ENCODE data around the gene VAV3. TPM values are rescaled to one million over a fixed set of nuclear protein-coding genes. Genes with fewer than 3 reads are reported as not detected.

The VAV3 gene
- total and polyA plus RNA-seq, 2 of the 13 experiments (the other 11 are each of a cell fraction or from before 2014, with no cell fraction given) = 15.9 to 29.8 TPM

- ChIA-PET CTCF (ENCODE audit: low intra/inter-chr PET ratio, low total read pairs) (no interaction called here), POLR2A (no interaction called here)
- intact Hi-C loops (cut with micrococcal nuclease; ENCODE audit: unreplicated experiment) (no loop called here), in situ Hi-C loops (cut with HindIII; ENCODE audit: extremely low pct_ligation_motif_present, low pct_unique_long_range_greater_than_20kb) (no loop called here)
- H4K20me1 ChIP-seq (ENCODE audit: insufficient read depth, low read length) = no peaks in the 10 kb centered on the region
- no peak for DNase-seq (ENCODE audit: low spot score)
- no peak overlapping the region for H2AFZ ChIP-seq (ENCODE audit: low read length)
- FAIRE-seq = no peak
- H3K27me3 ChIP-seq (ENCODE audit: control insufficient read depth in 1 of 2, insufficient read depth in 2 of 2, low read length in 2 of 2) = no peaks in the 10 kb centered on the region
- 0 out of 5 replicates have a peak, but pooled peaks cover 0 to 3% of the 10 kb centered on the region in 2 experiments for H3K36me3 ChIP-seq (replicated peaks in 1 of 2; ENCODE audit: control insufficient read depth in 1 of 2, insufficient read depth in 2 of 2, low read length in 2 of 2)
- no peaks in the 10 kb centered on the region for H3K9me3 ChIP-seq (ENCODE audit: low read length)
- TF ChIP-seq ZNF792 (CRISPR knock-in tag; IDR thresholded peaks at IDR 0.05) (no peak), THAP9 (CRISPR knock-in tag; IDR thresholded peaks at IDR 0.05; ENCODE audit: borderline replicate concordance) (no peak), ZBTB34 (CRISPR knock-in tag; IDR thresholded peaks at IDR 0.05) (no peak), ZNF746 (CRISPR knock-in tag; IDR thresholded peaks at IDR 0.05) (no peak), SKI (IDR thresholded peaks at IDR 0.05; ENCODE audit: partially characterized antibody) (no peak)
- ATAC-seq = no peak
- no peak overlapping the region for H3K4me2 ChIP-seq (ENCODE audit: low read depth, low read length)
- no peak overlapping the region for H3K4me3 ChIP-seq (replicated peaks in 1 of 3; ENCODE audit: insufficient read depth in 1 of 3, low read depth in 2 of 3, low read length in 3 of 3)
- no peak overlapping the region for H3K9ac ChIP-seq (ENCODE audit: insufficient read depth, low read depth, low read length)
- H3K4me1 ChIP-seq (ENCODE audit: insufficient read depth, low read length) = peaks cover 23% of the 10 kb centered on the region
- no peak overlapping the region for H3K27ac ChIP-seq (ENCODE audit: extremely low read length, insufficient read depth, low read length)
- no peaks in the 10 kb centered on the region for H3K79me2 ChIP-seq (ENCODE audit: insufficient read depth, low read length)
- 96% methylated on average over 7 of the region's 7 CpGs for WGBS (ENCODE audit: low lambda C conversion rate)
- BruUV-seq (replicated peaks) = no TSS peak
These were observed 303.8 kb downstream of the VAV3 start for GRCh38 chr1:107661158-107661557.
